GM12878 (cell line): ENCODE measurements around the gene ME3. TPM values are rescaled to one million over a fixed set of nuclear protein-coding genes. Genes with fewer than 3 reads are reported as not detected.

Experiments used
- ATAC-seq: fragments of 200-7000 bp; cut with Tn5 transposase; 3 replicates; pipeline ENCODE4 v1.9.1; 2020; ENCODE audit warnings: mild to moderate bottlenecking, moderate library complexity
- BruUV-seq: library from RNA; stranded (reverse); fragments of 400-500 nt; replicated peaks from 2 replicates; lab custom pipeline; 2021; lab: Mats Ljungman, UMichigan
- CTCF ChIA-PET: fragments of 300-600 bp; sonication (Branson Sonifier 250); formaldehyde crosslinking; extraction: SDS; loops from one replicate; lab custom pipeline; 2021; ENCODE audit warnings: inconsistent platforms; lab: Yijun Ruan, JAX
- POLR2A ChIA-PET: fragments of 350-600 bp; formaldehyde crosslinking; extraction: SDS; loops from one replicate; lab custom pipeline; 2021; ENCODE audit warnings: inconsistent platforms; lab: Charles Lee
- RAD21 ChIA-PET: fragments of 300-600 bp; sonication (Branson Sonifier 250); formaldehyde crosslinking; loops from one replicate; lab custom pipeline; 2023; ENCODE audit warnings: antibody characterized with exemption; ENCODE audit not compliant: unreplicated experiment; lab: Charles Lee
- SMC1A ChIA-PET: fragments of 300-600 bp; sonication (Branson Sonifier 250); formaldehyde crosslinking; loops from one replicate; lab custom pipeline; 2023; ENCODE audit not compliant: unreplicated experiment, uncharacterized antibody; lab: Charles Lee
- DNase-seq: peaks from one replicate; pipeline ENCODE4 v3.0.0-alpha.2; 2011; ENCODE audit warnings: low read depth, low spot score
- FAIRE-seq: peaks from 3 replicates; lab custom pipeline; 2011; peaks lifted over from hg19 to GRCh38; lab: Jason Lieb, UNC
- H2AFZ ChIP-seq: 2 replicates; pipeline ENCODE4 v1.6.0; 2011; ENCODE audit warnings: low read depth, low read length, control low read depth; ENCODE audit not compliant: control insufficient read depth
- H3K27ac ChIP-seq: 2 replicates; pipeline ENCODE4 v1.5.1; 2011; ENCODE audit warnings: control low read depth; ENCODE audit not compliant: control insufficient read depth, insufficient read depth
- H3K27me3 ChIP-seq, 2 experiments: replicated peaks in 1 of 2; 2 replicates each; pipeline versions ENCODE4 v1.6.0 to v1.6.1; 2011; ENCODE audit warnings: low read length in 1 of 2; ENCODE audit not compliant: control insufficient read depth in 2 of 2, insufficient read depth in 2 of 2
- H3K36me3 ChIP-seq, 2 experiments: 2 replicates each; pipeline ENCODE4 v1.5.1; 2011; ENCODE audit warnings: low read length in 1 of 2; ENCODE audit not compliant: control insufficient read depth in 2 of 2, insufficient read depth in 2 of 2
- H3K4me1 ChIP-seq: 2 replicates; pipeline ENCODE4 v1.6.1; 2011; ENCODE audit warnings: mild to moderate bottlenecking, low read length, moderate library complexity, mixed read lengths; ENCODE audit not compliant: control insufficient read depth, insufficient read depth
- H3K4me2 ChIP-seq: 2 replicates; pipeline ENCODE4 v1.6.0; 2011; ENCODE audit warnings: control low read depth; ENCODE audit not compliant: control insufficient read depth, insufficient read depth
- H3K4me3 ChIP-seq: fragments of 200-600 bp; sonication (generic); 2 replicates; pipeline ENCODE4 v1.5.1; 2016
- H3K79me2 ChIP-seq: 2 replicates; pipeline ENCODE4 v1.6.0; 2011; ENCODE audit warnings: low read length; ENCODE audit not compliant: control insufficient read depth, insufficient read depth
- H3K9ac ChIP-seq: 2 replicates; pipeline ENCODE4 v1.8.0; 2011; ENCODE audit warnings: low read length, control low read depth, mixed read lengths; ENCODE audit not compliant: control insufficient read depth, insufficient read depth
- H3K9me3 ChIP-seq: replicated peaks from 3 replicates; pipeline ENCODE4 v1.5.1; 2011; ENCODE audit warnings: mild to moderate bottlenecking, low read length; ENCODE audit not compliant: control insufficient read depth, insufficient read depth
- H4K20me1 ChIP-seq: 2 replicates; pipeline ENCODE4 v1.6.0; 2011; ENCODE audit not compliant: control insufficient read depth, insufficient read depth
- ASH2L ChIP-seq: fragments of 300-600, 200-600 bp; sonication (generic); IDR thresholded peaks from 2 replicates; pipeline ENCODE4 v1.6.1; 2017; ENCODE audit warnings: low read depth, mild to moderate bottlenecking, borderline replicate concordance
- CBFB ChIP-seq: IDR thresholded peaks from 2 replicates; pipeline ENCODE4 v1.6.1; 2016; ENCODE audit warnings: antibody characterized with exemption, low read depth
- DPF2 ChIP-seq: fragments of 450-650 bp; IDR thresholded peaks from 2 replicates; pipeline ENCODE4 v1.6.1; 2017; ENCODE audit warnings: mild to moderate bottlenecking
- FOXM1 ChIP-seq: IDR thresholded peaks from 2 replicates; pipeline ENCODE4 v1.6.1; 2012; ENCODE audit warnings: low read depth, mild to moderate bottlenecking, inconsistent platforms, low read length, moderate library complexity
- POLR2A ChIP-seq: IDR thresholded peaks from 2 replicates; pipeline ENCODE4 v1.6.1; 2011; ENCODE audit warnings: low read depth, mild to moderate bottlenecking, low read length
- POU2F2 ChIP-seq: IDR thresholded peaks from 3 replicates; pipeline ENCODE4 v1.6.1; 2011; ENCODE audit warnings: low read depth, mild to moderate bottlenecking, low read length, borderline replicate concordance
- SMAD1 ChIP-seq: fragments of 450-650 bp; IDR thresholded peaks from 2 replicates; pipeline ENCODE4 v1.6.1; 2018; ENCODE audit warnings: mild to moderate bottlenecking, low read depth; ENCODE audit not compliant: partially characterized antibody
- TARDBP ChIP-seq: IDR thresholded peaks from 2 replicates; pipeline ENCODE4 v1.6.1; 2016; ENCODE audit warnings: borderline replicate concordance
- WGBS: methylation state at CpG from one replicate; pipeline ENCODE4 v1.1.6; 2016; ENCODE audit warnings: low lambda C conversion rate; ENCODE audit not compliant: insufficient replicate concordance, insufficient coverage; ENCODE audit errors: missing lambda C conversion rate; 5-methylcytosine and 5-hydroxymethylcytosine counted together
- in situ Hi-C: fragments of 300-500 bp; cut with MboI; formaldehyde crosslinking; loops from 9 replicates; pipeline ENCODE4 v1.14.3; 2018; ENCODE audit warnings: mixed read lengths
- intact Hi-C: fragments of 100-400 bp; cut with micrococcal nuclease; formaldehyde crosslinking; loops from one replicate; pipeline ENCODE4 v1.14.2; 2022; ENCODE audit not compliant: unreplicated experiment
- polyA plus RNA-seq, 11 experiments: library from polyadenylated mRNA; depleted of rRNA in 4 of 11; unstranded in 6 of 11; stranded (reverse) in 5 of 11; fragments of >200 nt; fragmentation: Nextera tagmentation in 4 of 11; fragmentation: Illumina TruSeq in 1 of 11; extraction: Ambion mirVana in 4 of 11; extraction: Trizol in 1 of 11; gene quantifications; 1 replicate in 1 of 11; 2 replicates in 10 of 11; pipeline versions ENCODE4 v1.2.1 to v1.2.3, GENCODE V29; 2011 to 2016; ENCODE audit warnings: inconsistent platforms in 2 of 11, missing spikeins in 2 of 11, low read depth in 1 of 11
- total RNA-seq, 4 experiments: library from RNA; depleted of rRNA in 3 of 4; stranded (reverse); fragments of >200 nt in 3 of 4; fragmentation: Illumina TruSeq in 1 of 4; extraction: Trizol in 1 of 4; gene quantifications; 2 replicates each; pipeline versions ENCODE4 v1.2.1 to v1.2.3, GENCODE V29; 2013 to 2021
- TF ChIP-seq, protein P1 (sequence below): IDR thresholded peaks from 2 replicates; pipeline ENCODE4 v1.6.1; 2012; ENCODE audit warnings: low read depth, low read length, improper control_type of control experiment

The ME3 gene
- total and polyA plus RNA-seq, 10 of the 15 experiments (the other 5 are each of a cell fraction or from before 2014, with no cell fraction given): 0.06 to 0.40 (median 0.19) TPM; not detected in 2

DNA sequence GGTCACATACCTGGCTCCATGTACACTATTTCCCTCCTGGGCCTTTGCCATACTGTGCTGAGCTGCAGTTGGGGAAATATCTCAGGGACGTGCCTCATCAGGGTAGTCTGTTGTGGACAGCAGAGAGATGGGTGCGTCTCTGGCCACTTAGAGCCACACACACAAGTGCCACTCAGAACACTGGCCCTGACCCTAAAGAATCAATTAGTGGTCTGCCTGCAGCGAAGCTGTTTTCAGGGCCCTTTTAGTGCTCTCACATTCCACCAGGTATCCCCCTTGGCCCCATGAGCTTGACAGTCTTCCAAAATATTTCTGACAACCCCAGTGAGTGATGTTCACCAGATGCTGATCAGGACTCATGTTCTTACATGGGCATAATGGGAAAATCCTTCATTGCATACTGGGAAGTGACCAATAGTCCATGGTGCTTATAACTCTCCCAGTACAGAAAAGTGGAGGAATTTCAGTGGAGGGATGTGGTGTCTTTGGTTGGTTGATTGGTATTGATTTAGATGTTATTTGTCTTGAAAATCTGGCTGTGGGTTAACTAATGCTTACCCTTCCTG is 66.1 kb downstream of the ME3 start:
- ChIA-PET SMC1A (interaction anchor here (1.1 to 6.3 kb wide), 8 partner anchors 9 to 200 kb away, joined by 3 to 96 read pairs (median 8); no protein-coding TSS in a partner anchor), POLR2A (no interaction called here), RAD21 (interaction anchor here (3.6 to 6.3 kb wide), 2 partner anchors 12 to 150 kb away, joined by 24 to 87 read pairs; no protein-coding TSS in a partner anchor), CTCF (interaction anchor here (0.7 to 6.3 kb wide), 11 partner anchors 12 to 211 kb away, joined by 3 to 156 read pairs (median 5); no protein-coding TSS in a partner anchor)
- ATAC-seq (no peak; the same call in 2 of the 3 replicates), FAIRE-seq (no peak), DNase-seq (no peak)
- no peak overlapping the region for H3K4me2 ChIP-seq
- no peak for TF ChIP-seq POU2F2
- TF ChIP-seq FOXM1: no peak
- no peak for TF ChIP-seq TARDBP
- TF ChIP-seq SMAD1: no peak
- TF ChIP-seq CBFB: no peak
- TF ChIP-seq, protein P1, sequence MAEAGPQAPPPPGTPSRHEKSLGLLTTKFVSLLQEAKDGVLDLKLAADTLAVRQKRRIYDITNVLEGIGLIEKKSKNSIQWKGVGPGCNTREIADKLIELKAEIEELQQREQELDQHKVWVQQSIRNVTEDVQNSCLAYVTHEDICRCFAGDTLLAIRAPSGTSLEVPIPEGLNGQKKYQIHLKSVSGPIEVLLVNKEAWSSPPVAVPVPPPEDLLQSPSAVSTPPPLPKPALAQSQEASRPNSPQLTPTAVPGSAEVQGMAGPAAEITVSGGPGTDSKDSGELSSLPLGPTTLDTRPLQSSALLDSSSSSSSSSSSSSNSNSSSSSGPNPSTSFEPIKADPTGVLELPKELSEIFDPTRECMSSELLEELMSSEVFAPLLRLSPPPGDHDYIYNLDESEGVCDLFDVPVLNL: no peak
- no peak for TF ChIP-seq ASH2L
- no peak for TF ChIP-seq DPF2
- no peak for TF ChIP-seq POLR2A
- H3K4me3 ChIP-seq: no peak overlapping the region
- no peaks in the 10 kb centered on the region for H3K36me3 ChIP-seq
- no peaks in the 10 kb centered on the region for H3K27me3 ChIP-seq
- no peak overlapping the region for H3K27ac ChIP-seq
- intact Hi-C loops (loop anchor here (5.0 kb wide), 1 partner anchor 211 kb away; no protein-coding TSS in a partner anchor), in situ Hi-C loops (loop anchor here (5.0 kb wide), 1 partner anchor 149 kb away; no protein-coding TSS in a partner anchor)
- H3K9ac ChIP-seq: no peak overlapping the region
- no peaks in the 10 kb centered on the region for H3K9me3 ChIP-seq
- H4K20me1 ChIP-seq: no peaks in the 10 kb centered on the region
- no peak overlapping the region for H2AFZ ChIP-seq
- 22% methylated on average over 3 of the region's 3 CpGs for WGBS
- no peaks in the 10 kb centered on the region for H3K79me2 ChIP-seq
- BruUV-seq: no TSS peak
- H3K4me1 ChIP-seq: no peaks in the 10 kb centered on the region
